K562 (cell line): ENCODE measurements around the gene DNAJC6. TPM values are rescaled to one million over a fixed set of nuclear protein-coding genes. Genes with fewer than 3 reads are reported as not detected.

Experiments used
- BRD9 ChIP-seq: fragments of 450-650 bp; IDR thresholded peaks from 2 replicates; pipeline ENCODE4 v1.6.1; 2018; ENCODE audit warnings: low read depth; ENCODE audit not compliant: partially characterized antibody
- CBX8 ChIP-seq: fragments of 200-600 bp; sonication (generic); IDR thresholded peaks from 2 replicates; pipeline ENCODE4 v1.6.1; 2012; ENCODE audit warnings: borderline replicate concordance, mixed run types, low read depth, mild to moderate bottlenecking, moderate library complexity, mixed read lengths, low read length, control low read depth, inconsistent platforms; ENCODE audit not compliant: poor library complexity, severe bottlenecking; ENCODE audit errors: extremely low read depth
- CEBPG ChIP-seq, 3 experiments: fragments of 200-800 bp in 1 of 3; sonication (Bioruptor generic) in 1 of 3; sonication (generic) in 1 of 3; formaldehyde crosslinking in 1 of 3; IDR thresholded peaks in 2 of 3; conservative IDR thresholded peaks in 1 of 3; 2 replicates each; pipeline versions ENCODE4 v1.6.1 to v1.8.0; 2016 to 2022; ENCODE audit warnings: missing compliant biosample characterization in 2 of 3, missing genetic modification characterization in 2 of 3, mild to moderate bottlenecking in 1 of 3, missing genetic modification reagents in 1 of 3
- CHCHD3 ChIP-seq: fragments of 250-450 bp; sonication (Bioruptor Pico); IDR thresholded peaks from 2 replicates; pipeline ENCODE4 v2.1.2; 2022; ENCODE audit warnings: mild to moderate bottlenecking
- COPS2 ChIP-seq: fragments of 450-650 bp; conservative IDR thresholded peaks from 2 replicates; pipeline ENCODE4 v1.6.1; 2016; ENCODE audit warnings: mild to moderate bottlenecking, moderate library complexity
- DPF2 ChIP-seq: fragments of 450-650 bp; IDR thresholded peaks from 2 replicates; pipeline ENCODE4 v1.6.1; 2016
- ETV6 ChIP-seq, 3 experiments: fragments of 150-350 bp in 1 of 3; sonication (generic) in 1 of 3; formaldehyde crosslinking in 1 of 3; IDR thresholded peaks; 2 replicates each; pipeline versions ENCODE4 v1.6.1 to v1.8.0; 2014 to 2022; ENCODE audit warnings: borderline replicate concordance in 2 of 3, low read depth in 2 of 3, antibody characterized with exemption in 1 of 3, low read length in 1 of 3, mild to moderate bottlenecking in 1 of 3, missing genetic modification reagents in 1 of 3
- EWSR1 ChIP-seq: fragments of 450-650 bp; IDR thresholded peaks from 2 replicates; pipeline ENCODE4 v1.6.1; 2018; ENCODE audit warnings: borderline replicate concordance, mild to moderate bottlenecking, low read depth, moderate library complexity; ENCODE audit not compliant: partially characterized antibody
- FOS ChIP-seq: IDR thresholded peaks from 3 replicates; pipeline ENCODE4 v1.6.1; 2011; ENCODE audit not compliant: insufficient read length; ENCODE audit errors: extremely low read depth
- FOXJ3 ChIP-seq: sonication (generic); formaldehyde crosslinking; IDR thresholded peaks from 2 replicates; pipeline ENCODE4 v1.4.0; 2020; ENCODE audit warnings: mild to moderate bottlenecking, missing genetic modification reagents
- HMBOX1 ChIP-seq: sonication (generic); IDR thresholded peaks from 2 replicates; pipeline ENCODE4 v1.6.1; 2016
- IRF2 ChIP-seq: sonication (generic); formaldehyde crosslinking; IDR thresholded peaks from 2 replicates; pipeline ENCODE4 v1.8.1; 2022; ENCODE audit warnings: mild to moderate bottlenecking, missing genetic modification reagents
- MAFK ChIP-seq: IDR thresholded peaks from 2 replicates; pipeline ENCODE4 v1.6.1; 2011; ENCODE audit warnings: low read length, improper control_type of control experiment
- PPARD ChIP-seq: fragments of 250-450 bp; sonication (Bioruptor Pico); IDR thresholded peaks from 2 replicates; pipeline ENCODE4 v1.8.0; 2022; ENCODE audit warnings: inconsistent platforms, mild to moderate bottlenecking, moderate library complexity
- RAD51 ChIP-seq: fragments of 450-650 bp; IDR thresholded peaks from 2 replicates; pipeline ENCODE4 v1.7.1; 2016; ENCODE audit warnings: low read depth, mild to moderate bottlenecking, borderline replicate concordance
- RB1 ChIP-seq: fragments of 450-650 bp; IDR thresholded peaks from 2 replicates; pipeline ENCODE4 v1.6.1; 2017; ENCODE audit warnings: low read depth, mild to moderate bottlenecking
- SP2 ChIP-seq: IDR thresholded peaks from 2 replicates; pipeline ENCODE4 v1.6.1; 2011; ENCODE audit warnings: mild to moderate bottlenecking, low read depth, low read length, moderate library complexity; ENCODE audit not compliant: poor library complexity, severe bottlenecking; ENCODE audit errors: extremely low read depth
- SREBF2 ChIP-seq: sonication (generic); formaldehyde crosslinking; IDR thresholded peaks from 2 replicates; pipeline ENCODE4 v1.4.0; 2020; ENCODE audit warnings: mild to moderate bottlenecking, missing genetic modification reagents
- STAT5A ChIP-seq: IDR thresholded peaks from 2 replicates; pipeline ENCODE4 v1.6.1; 2012; ENCODE audit warnings: low read length, inconsistent platforms, borderline replicate concordance
- TEAD4 ChIP-seq, 2 experiments: sonication (generic) in 1 of 2; formaldehyde crosslinking in 1 of 2; IDR thresholded peaks; 2 replicates each; pipeline versions ENCODE4 v1.6.1 to v1.8.0; 2012 to 2022; ENCODE audit warnings: borderline replicate concordance in 1 of 2, inconsistent platforms in 1 of 2, low read length in 1 of 2, mild to moderate bottlenecking in 1 of 2, missing genetic modification reagents in 1 of 2
- XRCC5 ChIP-seq: fragments of 200-400 bp; formaldehyde crosslinking; IDR thresholded peaks from 2 replicates; pipeline ENCODE4 v1.6.1; 2017; ENCODE audit warnings: low read depth, mild to moderate bottlenecking, low read length
- ZBTB8A ChIP-seq: fragments of 450-650 bp; IDR thresholded peaks from 2 replicates; pipeline ENCODE4 v1.6.1; 2018; ENCODE audit warnings: mild to moderate bottlenecking, moderate library complexity; ENCODE audit not compliant: partially characterized antibody
- ZNF511 ChIP-seq: sonication (generic); formaldehyde crosslinking; IDR thresholded peaks from 2 replicates; pipeline ENCODE4 v1.8.0; 2022; ENCODE audit warnings: mild to moderate bottlenecking, missing genetic modification reagents
- ZNF766 ChIP-seq: fragments of 200-800 bp; sonication (Bioruptor generic); conservative IDR thresholded peaks from 2 replicates; pipeline ENCODE4 v1.6.1; 2016; ENCODE audit warnings: missing genetic modification characterization, missing compliant biosample characterization
- polyA plus RNA-seq, 8 experiments: library from polyadenylated mRNA; depleted of rRNA in 4 of 8; stranded (reverse) in 5 of 8; unstranded in 3 of 8; fragments of >200 nt; fragmentation: Nextera tagmentation in 2 of 8; fragmentation: Illumina TruSeq in 1 of 8; extraction: Ambion mirVana in 2 of 8; extraction: Trizol in 1 of 8; gene quantifications; 2 replicates each; pipeline versions ENCODE4 v1.2.1 to v1.2.3, GENCODE V29; 2011 to 2014; ENCODE audit warnings: inconsistent platforms in 1 of 8, missing spikeins in 1 of 8
- total RNA-seq, 7 experiments: library from RNA; depleted of rRNA in 6 of 7; stranded (reverse); fragments of >200 nt in 6 of 7; fragmentation: Illumina TruSeq in 2 of 7; extraction: Trizol in 2 of 7; gene quantifications; 2 replicates each; pipeline versions ENCODE4 v1.2.1 to v1.2.3, GENCODE V29; 2011 to 2021; ENCODE audit warnings: low replicate concordance in 1 of 7

DNAJC6 gene
- total and polyA plus RNA-seq, 9 of the 15 experiments (the other 6 are each of a cell fraction or from before 2014, with no cell fraction given) = 6.7 to 78.7 (median 28.0) TPM

- TF ChIP-seq SP2 (no peak), EWSR1 (peak; percentile 71), ZBTB8A (no peak), RB1 (no peak), CEBPG (CRISPR knock-in tag; IDR thresholded peaks at IDR 0.05) (0 out of 2 replicates have a peak, but pooled peaks have one; percentile 32), CEBPG (tag; conservative IDR thresholded peaks at IDR 0.05 in 1 of 2, IDR thresholded peaks at IDR 0.05 in 1 of 2) (peak in 1 of 2 experiments; percentile 50; a peak in 1 of 4 replicates), PPARD (CRISPR knock-in tag) (no peak), CBX8 (no peak), ZNF511 (no peak), FOS (peak; percentile 25), SREBF2 (no peak), CHCHD3 (0 out of 2 replicates have a peak, but pooled peaks have one; percentile 14), FOXJ3 (CRISPR knock-in tag) (no peak), RAD51 (peak; percentile 60; the same call in 1 of the 2 replicates), MAFK (no peak), HMBOX1 (peak; percentile 86), IRF2 (no peak), ETV6 (IDR thresholded peaks at IDR 0.05; ENCODE audit: borderline replicate concordance in 1 of 2, low read depth in 2 of 2, low read length in 1 of 2) (peak in 1 of 2 experiments; percentile 53; a peak in 1 of 4 replicates), ETV6 (CRISPR knock-in tag; IDR thresholded peaks at IDR 0.05; ENCODE audit: borderline replicate concordance) (no peak), TEAD4 (IDR thresholded peaks at IDR 0.05; ENCODE audit: low read length) (peak; percentile 99), TEAD4 (CRISPR knock-in tag; IDR thresholded peaks at IDR 0.05; ENCODE audit: borderline replicate concordance) (no peak), ZNF766 (CRISPR knock-in tag) (peak; percentile 73; the same call in 1 of the 2 replicates), XRCC5 (no peak), STAT5A (peak; percentile 97), DPF2 (peak; percentile 99), BRD9 (peak; percentile 65), COPS2 (no peak)
Observed at GRCh38 chr1:65412256-65412983, 103.1 kb downstream of the DNAJC6 start (continued).
